Islet of Langerhans (tissue), 1 donor: ENCODE measurements around the gene HPS5.
"Not testable (repeated sequence)": the region's sequence is repeated elsewhere in the genome, so short reads cannot be mapped to it uniquely, and the experiment has no call there.

ENCODE experiments used
- FAIRE-seq: peaks from one replicate; lab custom pipeline; 2011; peaks lifted over from hg19 to GRCh38; lab: Jason Lieb, UNC

The HPS5 gene

GRCh38 chr11:18321969-18322711, at the start of gene HPS5, which contains the start of gene GTF2H1:
Gene HPS5, minus strand, starts transcription at chr11:18322140. Its CDS starts 4,282 bp downstream, at chr11:18317858.
Gene GTF2H1, plus strand, starts transcription at chr11:18322567. Its CDS starts 10,508 bp downstream, at chr11:18333075.
- FAIRE-seq = no peak

GRCh38 chr11:18371279-18371678, 49.3 kb upstream of the HPS5 start:
- no peak for FAIRE-seq

- no peak for FAIRE-seq
Measured at GRCh38 chr11:18369398-18369797, 47.5 kb upstream of the HPS5 start.

- FAIRE-seq = no peak
Measured at GRCh38 chr11:18368221-18368620, 46.3 kb upstream of the HPS5 start.

GRCh38 chr11:18367431-18367830, 45.5 kb upstream of the HPS5 start:
- FAIRE-seq = no peak

- FAIRE-seq = no peak
Measured at GRCh38 chr11:18366286-18366685, 44.3 kb upstream of the HPS5 start.

- FAIRE-seq = no peak
Measured at GRCh38 chr11:18365741-18366140, 43.8 kb upstream of the HPS5 start.

- no peak for FAIRE-seq
Measured at GRCh38 chr11:18364495-18365073, 42.6 kb upstream of the HPS5 start.

GRCh38 chr11:18361154-18361553, 39.2 kb upstream of the HPS5 start:
- FAIRE-seq = no peak

GRCh38 chr11:18358646-18359045, 36.7 kb upstream of the HPS5 start:
- FAIRE-seq = peak; percentile 36

GRCh38 chr11:18352581-18352980, 30.6 kb upstream of the HPS5 start:
- no peak for FAIRE-seq

GRCh38 chr11:18347471-18348125, 25.7 kb upstream of the HPS5 start:
- FAIRE-seq = no peak

GRCh38 chr11:18332891-18333290, 11.0 kb upstream of the HPS5 start:
- no peak for FAIRE-seq

GRCh38 chr11:18332302-18332701, 10.4 kb upstream of the HPS5 start:
- FAIRE-seq = no peak

GRCh38 chr11:18330921-18331320, 9.0 kb upstream of the HPS5 start:
- FAIRE-seq = no peak

- FAIRE-seq = no peak
Measured at GRCh38 chr11:18329196-18329870, 7.4 kb upstream of the HPS5 start.

GRCh38 chr11:18324381-18324780, 2.4 kb upstream of the HPS5 start:
- no peak for FAIRE-seq

- FAIRE-seq = not testable (repeated sequence)
Measured at GRCh38 chr11:18323881-18324280, 1.9 kb upstream of the HPS5 start.

GRCh38 chr11:18322818-18323570, 1.1 kb upstream of the HPS5 start:
- FAIRE-seq = no peak

- no peak for FAIRE-seq
Measured at GRCh38 chr11:18321578-18321968, 367 bp downstream of the HPS5 start.

GRCh38 chr11:18320617-18321016, 1.3 kb downstream of the HPS5 start:
- FAIRE-seq = no peak

GRCh38 chr11:18319914-18320313, 2.0 kb downstream of the HPS5 start:
- FAIRE-seq = no peak
